HL-60 (cell line): Measurements from ENCODE around the gene TTC21A.

ENCODE experiments used
- DNase-seq, 2 experiments: peaks; one replicate each; pipeline ENCODE4 v3.0.0-alpha.2; 2010 to 2020; ENCODE audit warnings: low read depth in 1 of 2, low spot score in 1 of 2
- H3K27ac ChIP-seq: fragments of 250-450 bp; sonication (Bioruptor Pico); replicated peaks from 2 replicates; pipeline ENCODE4 v1.5.1; 2020; ENCODE audit warnings: mild to moderate bottlenecking, moderate library complexity
- H3K27me3 ChIP-seq: fragments of 250-450 bp; sonication (Bioruptor Pico); 2 replicates; pipeline ENCODE4 v1.5.1; 2021; ENCODE audit warnings: mild to moderate bottlenecking, moderate library complexity; ENCODE audit not compliant: insufficient read depth, poor library complexity, severe bottlenecking
- H3K4me3 ChIP-seq: replicated peaks from 2 replicates; pipeline ENCODE4 v1.5.1; 2011; ENCODE audit warnings: mild to moderate bottlenecking, control low read depth, low read length; ENCODE audit not compliant: insufficient read depth
- GABPA ChIP-seq: IDR thresholded peaks from 2 replicates; pipeline ENCODE4 v1.6.1; 2012; ENCODE audit warnings: low read depth
- POLR2AphosphoS5 ChIP-seq: IDR thresholded peaks from 2 replicates; pipeline ENCODE4 v1.6.1; 2012; ENCODE audit warnings: low read depth
- SPI1 ChIP-seq: IDR thresholded peaks from 2 replicates; pipeline ENCODE4 v1.6.1; 2012; ENCODE audit warnings: low read depth, mild to moderate bottlenecking, borderline replicate concordance
- TF ChIP-seq, protein P1 (sequence below): IDR thresholded peaks from 2 replicates; pipeline ENCODE4 v1.6.1; 2012; ENCODE audit warnings: low read depth; ENCODE audit not compliant: insufficient replicate concordance
- TF ChIP-seq, protein P2 (sequence below): IDR thresholded peaks from one replicate; pipeline ENCODE4 v1.5.1; 2011; ENCODE audit warnings: low read length, control low read depth, inconsistent platforms; ENCODE audit not compliant: insufficient read depth

Gene TTC21A

DNA sequence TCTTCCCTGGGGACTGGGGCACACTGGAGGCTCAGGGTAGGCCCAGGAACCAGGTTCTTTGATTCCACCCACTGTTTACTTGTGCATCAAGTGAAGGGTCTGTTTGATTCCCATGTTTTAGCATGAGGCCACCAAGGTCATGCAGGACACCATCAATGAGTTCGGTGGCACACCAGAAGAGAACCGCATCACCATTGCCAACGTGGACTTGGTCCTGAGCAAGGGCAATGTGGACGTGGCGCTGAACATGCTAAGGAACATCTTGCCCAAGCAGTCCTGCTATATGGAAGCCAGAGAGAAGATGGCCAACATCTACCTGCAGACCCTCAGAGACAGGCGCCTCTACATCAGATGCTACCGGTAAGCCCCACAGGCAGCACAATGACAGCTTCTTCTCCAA, 21.5 kb downstream of the TTC21A start:
- no peak for DNase-seq
- no peak overlapping the region for H3K4me3 ChIP-seq
- no peaks in the 10 kb centered on the region for H3K27me3 ChIP-seq
- TF ChIP-seq POLR2AphosphoS5 = no peak
- no peak for TF ChIP-seq SPI1
- TF ChIP-seq, protein P1, sequence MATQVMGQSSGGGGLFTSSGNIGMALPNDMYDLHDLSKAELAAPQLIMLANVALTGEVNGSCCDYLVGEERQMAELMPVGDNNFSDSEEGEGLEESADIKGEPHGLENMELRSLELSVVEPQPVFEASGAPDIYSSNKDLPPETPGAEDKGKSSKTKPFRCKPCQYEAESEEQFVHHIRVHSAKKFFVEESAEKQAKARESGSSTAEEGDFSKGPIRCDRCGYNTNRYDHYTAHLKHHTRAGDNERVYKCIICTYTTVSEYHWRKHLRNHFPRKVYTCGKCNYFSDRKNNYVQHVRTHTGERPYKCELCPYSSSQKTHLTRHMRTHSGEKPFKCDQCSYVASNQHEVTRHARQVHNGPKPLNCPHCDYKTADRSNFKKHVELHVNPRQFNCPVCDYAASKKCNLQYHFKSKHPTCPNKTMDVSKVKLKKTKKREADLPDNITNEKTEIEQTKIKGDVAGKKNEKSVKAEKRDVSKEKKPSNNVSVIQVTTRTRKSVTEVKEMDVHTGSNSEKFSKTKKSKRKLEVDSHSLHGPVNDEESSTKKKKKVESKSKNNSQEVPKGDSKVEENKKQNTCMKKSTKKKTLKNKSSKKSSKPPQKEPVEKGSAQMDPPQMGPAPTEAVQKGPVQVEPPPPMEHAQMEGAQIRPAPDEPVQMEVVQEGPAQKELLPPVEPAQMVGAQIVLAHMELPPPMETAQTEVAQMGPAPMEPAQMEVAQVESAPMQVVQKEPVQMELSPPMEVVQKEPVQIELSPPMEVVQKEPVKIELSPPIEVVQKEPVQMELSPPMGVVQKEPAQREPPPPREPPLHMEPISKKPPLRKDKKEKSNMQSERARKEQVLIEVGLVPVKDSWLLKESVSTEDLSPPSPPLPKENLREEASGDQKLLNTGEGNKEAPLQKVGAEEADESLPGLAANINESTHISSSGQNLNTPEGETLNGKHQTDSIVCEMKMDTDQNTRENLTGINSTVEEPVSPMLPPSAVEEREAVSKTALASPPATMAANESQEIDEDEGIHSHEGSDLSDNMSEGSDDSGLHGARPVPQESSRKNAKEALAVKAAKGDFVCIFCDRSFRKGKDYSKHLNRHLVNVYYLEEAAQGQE = no peak
- no peak for TF ChIP-seq GABPA
- TF ChIP-seq, protein P2, sequence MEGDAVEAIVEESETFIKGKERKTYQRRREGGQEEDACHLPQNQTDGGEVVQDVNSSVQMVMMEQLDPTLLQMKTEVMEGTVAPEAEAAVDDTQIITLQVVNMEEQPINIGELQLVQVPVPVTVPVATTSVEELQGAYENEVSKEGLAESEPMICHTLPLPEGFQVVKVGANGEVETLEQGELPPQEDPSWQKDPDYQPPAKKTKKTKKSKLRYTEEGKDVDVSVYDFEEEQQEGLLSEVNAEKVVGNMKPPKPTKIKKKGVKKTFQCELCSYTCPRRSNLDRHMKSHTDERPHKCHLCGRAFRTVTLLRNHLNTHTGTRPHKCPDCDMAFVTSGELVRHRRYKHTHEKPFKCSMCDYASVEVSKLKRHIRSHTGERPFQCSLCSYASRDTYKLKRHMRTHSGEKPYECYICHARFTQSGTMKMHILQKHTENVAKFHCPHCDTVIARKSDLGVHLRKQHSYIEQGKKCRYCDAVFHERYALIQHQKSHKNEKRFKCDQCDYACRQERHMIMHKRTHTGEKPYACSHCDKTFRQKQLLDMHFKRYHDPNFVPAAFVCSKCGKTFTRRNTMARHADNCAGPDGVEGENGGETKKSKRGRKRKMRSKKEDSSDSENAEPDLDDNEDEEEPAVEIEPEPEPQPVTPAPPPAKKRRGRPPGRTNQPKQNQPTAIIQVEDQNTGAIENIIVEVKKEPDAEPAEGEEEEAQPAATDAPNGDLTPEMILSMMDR = no peak
- no peak overlapping the region for H3K27ac ChIP-seq

GRCh38 chr3:39130026-39130425, 22.5 kb downstream of the TTC21A start:
- Histone ChIP-seq H3K4me3 (no peak overlapping the region), H3K27ac (no peak overlapping the region), H3K27me3 (no peaks in the 10 kb centered on the region)
- TF ChIP-seq, protein P2 = no peak
- TF ChIP-seq POLR2AphosphoS5 (no peak), SPI1 (no peak), GABPA (no peak)
- TF ChIP-seq, protein P1 = no peak
- no peak for DNase-seq

DNA sequence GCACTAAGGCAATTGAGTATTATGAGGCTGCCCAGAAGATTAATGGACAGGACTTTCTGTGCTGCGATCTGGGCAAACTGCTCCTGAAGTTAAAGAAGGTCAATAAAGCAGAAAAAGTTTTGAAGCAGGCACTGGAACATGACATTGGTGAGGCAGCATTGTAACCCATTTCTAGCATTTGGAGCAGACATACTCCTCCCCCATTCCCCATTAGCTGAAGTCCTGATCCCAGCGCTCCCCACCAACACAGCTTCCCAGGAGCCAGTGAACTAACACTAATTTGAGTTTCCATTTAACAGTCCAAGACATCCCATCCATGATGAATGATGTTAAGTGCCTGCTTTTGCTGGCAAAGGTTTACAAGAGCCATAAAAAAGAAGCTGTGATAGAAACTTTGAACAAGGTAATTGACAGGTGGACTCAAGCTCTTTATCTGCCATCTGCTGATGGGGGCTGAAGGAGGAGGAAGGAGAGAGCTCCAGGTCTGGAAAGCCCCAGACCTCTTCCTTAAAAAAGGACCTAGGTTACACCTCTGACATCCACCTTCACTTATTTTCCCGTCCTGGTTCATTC, 23.3 kb downstream of the TTC21A start:
- Histone ChIP-seq H3K27ac (no peak overlapping the region), H3K27me3 (no peaks in the 10 kb centered on the region), H3K4me3 (no peak overlapping the region)
- no peak for DNase-seq
- TF ChIP-seq GABPA = no peak
- TF ChIP-seq, protein P2 = no peak
- no peak for TF ChIP-seq SPI1
- TF ChIP-seq, protein P1 = no peak
